ENCODE results near the gene CRB1.
A peak's percentile ranks its signal among the peaks of the same experiment; 100 is the strongest.

The CRB1 gene

DNA sequence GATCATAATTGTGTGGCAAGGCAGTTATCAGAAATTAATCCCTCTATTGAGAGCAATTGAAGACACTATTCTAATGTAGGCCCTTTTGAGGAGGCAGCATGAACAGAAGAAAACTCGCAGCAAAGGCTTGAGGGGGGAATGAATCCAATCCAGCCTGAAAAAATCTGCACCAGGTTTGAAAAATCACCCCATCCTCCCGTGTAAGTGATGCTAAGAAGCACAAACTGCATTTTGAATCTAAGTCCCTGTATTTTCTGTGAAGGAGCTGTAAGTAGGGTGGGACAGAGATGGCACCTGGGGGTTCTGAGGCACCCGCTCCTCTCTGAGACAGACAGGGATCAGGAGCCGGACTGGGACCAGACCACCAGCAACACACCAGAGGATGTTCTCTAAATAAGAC, at the start of gene CRB1:
Gene CRB1, plus strand, starts transcription at position 241 of the 400 bp plus-strand sequence. CDS start 161 bp downstream, outside the sequence.
- peak; percentile 17 for DNase-seq

DNA sequence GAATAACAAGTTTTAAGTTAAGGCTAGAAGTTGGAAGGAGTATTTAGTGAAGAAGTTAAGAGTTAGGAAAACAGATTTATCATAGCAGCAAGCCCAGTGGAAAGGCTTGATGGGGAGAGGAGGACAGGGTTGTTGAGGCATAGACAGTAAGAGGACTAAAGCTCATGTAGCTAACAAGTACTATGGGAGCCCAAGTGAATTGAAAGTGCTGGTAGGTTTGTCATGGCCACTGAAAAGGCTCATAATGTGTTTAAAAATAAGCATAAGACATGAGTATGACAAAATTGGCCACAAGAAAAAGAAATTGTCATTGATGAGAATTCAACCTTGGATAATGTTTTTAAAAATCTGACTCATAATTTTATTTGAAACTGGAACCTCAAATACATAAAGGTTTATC, 49.2 kb upstream of the CRB1 start:
- DNase-seq: no peak

DNA sequence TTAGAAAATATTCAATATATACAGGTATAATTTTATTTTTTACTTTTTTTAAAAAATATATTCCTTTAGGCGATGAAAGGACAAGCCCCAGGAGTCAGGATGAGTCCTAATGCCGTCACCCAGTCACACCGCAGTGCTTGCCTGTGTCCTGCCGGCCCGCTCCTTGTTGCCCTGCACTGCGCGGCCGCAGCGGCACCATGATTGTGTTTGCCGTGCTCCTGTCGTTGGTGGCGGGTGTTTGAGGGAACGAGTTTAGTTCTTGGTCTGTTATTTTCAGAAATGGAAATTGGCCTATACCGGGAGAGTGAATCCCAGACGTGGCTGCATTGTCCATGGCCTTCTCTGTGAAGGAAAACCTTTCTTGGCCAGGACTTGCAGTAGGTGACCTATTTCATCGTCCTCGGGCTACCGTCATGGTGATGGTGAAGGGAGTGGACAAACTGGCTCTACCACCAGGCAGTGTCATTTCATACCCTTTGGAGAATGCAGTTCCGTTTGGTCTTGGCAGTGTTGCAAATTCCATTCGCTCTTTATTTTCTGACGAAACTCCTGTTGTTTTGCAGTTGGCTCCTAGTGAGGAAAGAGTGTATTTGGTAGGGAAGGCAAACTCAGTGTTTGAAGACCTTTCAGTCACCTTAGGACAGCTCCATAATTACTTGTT, 45.9 kb upstream of the CRB1 start:
- no peak for DNase-seq

DNA sequence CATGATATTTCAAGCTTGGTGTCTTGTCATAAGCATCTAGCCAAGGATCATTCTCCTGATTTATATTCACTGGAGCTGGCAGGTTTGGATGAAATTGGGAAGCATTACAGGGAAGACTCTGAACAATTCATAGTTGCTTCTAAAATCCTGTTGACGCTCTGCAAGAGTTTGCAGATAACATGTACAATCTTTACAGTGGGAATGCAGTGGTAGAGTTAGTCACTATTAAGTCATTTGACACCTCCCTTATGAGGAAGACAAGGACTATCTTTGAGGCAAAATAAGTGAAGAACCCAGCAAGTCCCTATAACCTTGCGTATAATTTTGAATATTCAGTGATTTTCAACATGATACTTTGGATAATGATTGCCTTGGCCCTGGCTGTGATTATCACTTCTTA, 45.3 kb upstream of the CRB1 start:
- DNase-seq: peak; percentile 5

DNA sequence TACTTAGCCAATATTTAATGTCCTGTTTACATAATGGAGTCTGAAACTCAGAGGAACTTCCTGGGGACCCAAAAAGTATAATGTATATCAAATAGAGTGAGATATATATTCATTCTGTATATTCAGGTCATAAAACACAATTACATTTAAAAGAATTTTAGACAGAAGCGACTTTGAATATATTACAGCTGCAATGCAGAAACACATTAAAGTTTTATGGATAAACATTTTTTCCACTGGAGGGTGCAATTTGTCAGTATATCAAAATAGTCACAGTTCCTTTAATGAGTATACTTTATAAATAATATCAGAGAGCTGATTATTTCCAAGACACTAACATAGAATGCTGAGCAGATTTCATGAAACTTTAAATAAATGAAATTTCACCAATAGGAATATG, 43.9 kb upstream of the CRB1 start:
- peak; percentile 5 for DNase-seq

DNA sequence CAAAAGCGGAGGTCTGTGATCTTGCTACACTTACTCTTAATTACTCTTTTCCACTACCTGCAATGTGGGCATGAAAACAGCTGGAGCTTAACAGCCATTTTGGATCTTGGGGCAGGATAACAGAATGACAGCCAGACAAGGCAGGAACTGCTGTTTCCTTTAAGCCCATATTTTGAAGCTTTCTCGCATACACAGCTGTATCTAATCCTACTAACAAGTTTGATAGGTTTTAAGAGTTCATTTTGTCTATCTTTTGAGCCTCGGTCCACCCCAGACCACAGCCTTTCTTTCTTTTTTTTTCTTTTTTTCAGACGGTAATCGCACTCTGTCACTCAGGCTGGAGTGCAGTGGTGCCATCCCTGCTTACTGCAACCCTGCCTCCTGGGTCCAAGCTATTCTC, 42.4 kb upstream of the CRB1 start:
- no peak for DNase-seq

DNA sequence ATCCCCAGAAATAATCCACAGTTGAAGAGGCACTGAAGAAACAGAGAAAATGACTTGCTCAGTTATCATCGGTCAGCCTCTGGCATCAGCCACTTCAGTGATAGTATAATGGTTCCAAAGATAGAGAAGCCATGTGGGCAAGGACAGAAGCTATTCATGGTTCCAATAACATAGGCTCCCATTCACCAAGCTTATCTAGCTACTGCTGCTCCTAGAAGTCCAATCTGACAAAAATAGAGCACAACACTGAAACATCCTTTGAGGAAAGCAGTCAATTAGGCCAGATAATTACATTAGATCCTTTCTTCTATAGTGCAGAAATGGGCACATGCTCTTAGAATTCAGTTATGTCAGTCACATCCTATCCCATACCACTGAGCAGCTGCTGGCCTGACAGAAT, 33.5 kb upstream of the CRB1 start:
- no peak for DNase-seq

DNA sequence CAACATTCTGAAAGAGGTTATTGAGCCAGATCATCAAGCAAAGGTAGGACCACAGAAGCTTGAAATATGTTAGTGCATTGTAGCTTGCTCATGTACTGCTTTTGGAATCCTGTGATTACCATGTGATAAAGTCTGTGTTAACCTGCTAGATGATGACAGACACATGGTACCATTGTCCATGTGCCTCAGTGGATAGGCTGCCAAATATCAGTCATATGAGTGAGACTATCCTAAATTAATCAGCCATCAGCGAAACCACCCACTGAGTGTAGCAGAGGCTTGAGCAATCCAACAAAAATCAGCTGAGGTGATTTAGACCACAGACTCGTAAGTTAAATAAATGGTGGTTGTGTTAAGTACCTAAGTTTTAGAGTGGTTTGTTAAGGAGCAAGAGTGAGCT, 32.7 kb upstream of the CRB1 start:
- no peak for DNase-seq

DNA sequence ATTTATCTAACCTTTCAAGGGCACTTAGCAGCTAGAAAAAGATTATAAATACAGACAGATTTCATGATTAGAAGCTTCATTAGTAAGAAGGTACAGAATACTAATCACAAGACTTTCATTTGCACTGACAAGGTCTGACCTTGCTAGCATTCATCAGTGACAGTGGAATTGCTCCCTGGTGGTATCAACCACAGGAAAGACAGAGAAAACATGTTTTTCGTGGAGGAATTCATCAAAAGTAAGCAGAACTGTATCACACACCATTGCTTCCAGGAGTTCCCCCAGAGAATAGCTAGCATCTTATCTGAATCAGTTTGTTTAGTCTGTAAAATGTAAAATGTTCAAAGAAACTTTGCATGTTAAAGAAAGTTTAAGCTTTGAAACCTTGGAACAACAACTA, 20.6 kb upstream of the CRB1 start:
- no peak for DNase-seq

DNA sequence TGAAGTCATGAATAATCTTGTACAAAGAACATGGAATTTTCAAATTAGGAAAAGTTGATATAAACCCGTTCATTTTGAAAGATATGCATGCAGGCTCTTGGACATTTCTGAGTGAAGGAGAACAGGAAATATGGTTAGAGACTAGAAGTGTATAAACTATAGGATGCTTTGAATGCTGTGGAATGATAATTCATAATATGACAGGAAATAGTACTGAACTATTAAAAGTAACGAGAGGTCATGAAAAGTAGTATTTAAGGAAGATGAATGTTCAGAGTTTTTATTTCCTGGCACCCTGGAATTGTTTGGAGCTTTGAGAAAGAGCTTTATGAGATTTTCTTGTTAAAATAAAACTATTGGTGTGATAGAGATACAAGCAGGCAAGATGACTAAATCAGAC, 18.7 kb upstream of the CRB1 start:
- peak; percentile 2 for DNase-seq

DNA sequence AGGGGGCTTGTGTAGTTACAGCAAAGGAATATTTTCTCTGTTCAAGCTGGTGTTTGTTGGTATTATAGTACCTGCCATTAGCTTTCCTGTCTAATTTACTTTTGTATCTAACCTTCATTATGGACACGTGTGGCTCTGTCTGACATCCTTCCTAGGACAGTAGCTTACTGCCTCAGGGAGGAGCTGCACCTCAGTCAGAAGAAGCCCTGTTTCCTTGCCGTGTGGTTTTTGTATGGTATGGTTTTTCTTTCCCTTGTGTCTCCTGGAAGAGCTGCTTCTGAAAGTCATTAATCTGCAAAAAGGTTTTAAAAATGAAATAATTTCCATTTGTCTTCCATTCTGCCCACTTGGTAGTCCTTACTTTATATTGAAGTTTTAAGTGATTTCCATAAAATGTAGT, 17.4 kb upstream of the CRB1 start:
- no peak for DNase-seq

DNA sequence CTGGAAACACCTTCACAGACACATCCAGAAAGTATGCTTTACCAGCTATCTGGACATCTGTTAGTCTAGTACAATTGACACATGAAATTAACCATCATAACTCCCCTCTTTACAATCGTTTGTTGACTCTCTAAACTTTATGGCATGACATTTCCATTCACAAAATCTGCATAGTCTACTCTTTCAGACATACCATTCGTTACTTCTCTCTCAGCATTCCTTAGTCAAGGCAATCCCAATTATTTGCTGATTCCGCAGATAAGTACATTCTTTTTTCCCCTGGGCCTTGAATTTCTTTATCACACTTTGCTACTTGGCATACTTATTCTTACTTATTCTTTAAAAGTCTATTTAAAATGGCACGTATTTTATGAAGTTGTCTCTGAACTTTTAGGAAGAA, 15.1 kb upstream of the CRB1 start:
- no peak for DNase-seq

DNA sequence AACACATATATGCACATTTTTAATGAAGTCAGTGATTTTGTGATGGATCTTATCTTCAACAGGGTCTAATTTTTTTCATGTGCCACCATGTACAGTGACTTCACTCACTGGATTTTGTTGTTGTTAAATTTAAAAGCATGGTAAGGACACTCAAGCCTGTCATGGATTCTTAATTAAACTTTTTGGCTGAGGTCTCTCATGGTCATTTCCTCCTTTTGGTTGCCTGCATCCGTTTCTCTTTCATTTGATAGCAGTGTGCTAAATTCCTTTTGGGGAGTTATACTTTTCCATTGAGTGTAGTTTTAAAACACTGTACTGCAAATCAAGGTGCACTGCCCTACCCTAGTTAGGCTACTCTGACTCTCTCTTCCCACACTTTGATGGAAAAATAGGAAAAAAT, 13.2 kb upstream of the CRB1 start:
- DNase-seq: no peak

DNA sequence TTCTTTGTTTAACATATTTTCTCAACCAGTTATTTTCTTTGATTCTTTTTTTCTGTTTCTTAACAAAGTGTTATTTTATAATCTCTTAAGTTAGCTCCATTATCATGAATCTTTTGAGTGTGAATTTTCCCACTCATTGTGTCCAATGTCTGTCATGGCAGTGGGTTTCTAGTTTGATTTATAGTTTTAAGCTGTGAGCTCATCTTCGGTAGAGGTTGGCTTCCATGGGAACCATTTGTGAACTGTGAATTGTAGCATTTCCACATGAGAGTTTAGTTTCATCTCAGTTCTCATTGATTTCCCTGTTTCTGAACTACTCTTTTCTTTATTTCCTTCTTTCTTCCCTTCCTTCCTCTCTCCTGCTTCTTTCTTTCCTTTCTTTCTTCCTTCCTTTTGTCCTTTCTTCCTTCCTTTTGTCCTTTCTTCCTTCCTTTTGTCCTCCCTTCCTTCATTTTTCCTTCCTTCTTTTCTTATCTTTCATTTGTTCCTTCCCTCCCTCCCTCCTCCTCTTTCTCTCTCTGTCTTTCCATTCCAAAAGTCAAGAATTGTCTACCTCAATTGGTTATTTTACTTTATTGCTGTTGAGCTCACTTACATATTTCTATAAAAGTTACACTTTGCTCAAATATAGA, 3.0 kb upstream of the CRB1 start:
- no peak for DNase-seq

DNA sequence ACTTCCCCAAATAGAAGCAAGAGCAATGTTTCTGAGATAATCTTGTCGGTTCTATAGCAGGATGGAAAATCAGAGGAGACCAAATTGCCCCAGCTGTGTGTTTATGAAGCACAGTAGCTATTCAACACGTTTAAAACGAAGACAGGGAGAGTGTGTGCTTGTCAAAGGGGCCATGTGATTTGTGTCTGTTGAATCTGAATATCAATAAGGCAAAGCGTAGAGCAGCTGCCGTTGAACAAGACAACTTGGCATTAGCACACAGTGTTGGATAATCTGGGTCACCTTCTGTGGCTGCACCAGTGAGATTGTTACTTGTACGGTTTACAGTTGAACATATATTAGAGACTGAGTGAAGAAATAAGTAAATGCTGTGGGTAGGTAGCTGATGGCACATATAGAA, 1.0 kb downstream of the CRB1 start:
- DNase-seq: no peak

DNA sequence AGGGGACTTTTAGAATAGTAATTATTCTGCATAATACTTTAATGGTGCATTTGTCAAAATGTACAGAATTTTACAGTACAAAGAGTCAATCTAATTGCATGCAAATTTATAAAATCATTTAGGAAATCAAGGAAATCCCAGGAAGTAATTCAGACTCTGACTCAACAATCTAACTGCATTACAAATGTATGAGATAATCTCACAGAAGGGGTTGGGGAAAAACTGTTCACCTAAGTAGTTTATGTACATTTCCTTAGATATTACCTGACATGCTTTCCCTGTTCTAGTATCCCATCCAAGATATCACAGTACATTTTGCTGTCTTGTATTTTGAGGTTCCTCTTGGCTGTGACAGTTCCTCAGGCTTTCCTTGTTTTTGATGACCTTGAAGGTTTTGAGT, 4.7 kb downstream of the CRB1 start:
- no peak for DNase-seq

DNA sequence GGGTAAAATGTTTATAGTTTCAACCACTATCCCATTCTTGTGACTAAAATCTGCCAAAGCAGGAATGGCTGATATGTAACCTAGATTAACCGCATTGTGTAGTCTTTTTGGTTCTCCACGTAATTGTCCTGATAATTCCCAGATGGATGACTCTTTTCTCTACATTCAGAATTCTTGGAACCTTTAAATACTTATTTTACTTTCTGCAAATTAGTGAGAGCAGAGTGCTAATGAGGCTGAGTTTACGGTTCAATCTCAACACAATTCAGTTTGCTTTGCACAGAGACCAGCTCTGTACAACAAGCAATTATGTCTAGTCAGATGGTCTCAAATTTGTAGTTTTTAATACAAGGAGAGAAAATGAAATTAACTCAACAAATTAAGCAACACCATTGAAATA, 9.1 kb downstream of the CRB1 start:
- no peak for DNase-seq

DNA sequence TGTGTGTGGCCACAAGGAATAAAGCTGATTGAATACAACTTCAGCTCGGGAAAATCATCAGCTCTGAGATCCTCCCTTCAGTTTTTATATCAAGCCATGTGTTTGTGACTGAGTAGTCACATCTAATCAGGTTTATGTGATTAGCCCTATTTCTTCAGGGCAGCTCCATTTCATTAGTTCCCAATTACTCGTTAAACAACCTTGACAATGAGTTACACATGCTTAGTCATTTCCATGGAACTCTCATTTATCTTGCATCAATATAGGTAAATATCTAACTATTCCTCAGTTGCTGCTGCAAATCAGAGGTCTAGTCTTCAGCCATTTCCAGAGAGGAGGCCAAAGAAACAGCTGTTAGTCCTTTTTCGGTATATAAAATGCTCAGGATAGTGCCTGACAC, 16.3 kb downstream of the CRB1 start:
- DNase-seq: no peak

DNA sequence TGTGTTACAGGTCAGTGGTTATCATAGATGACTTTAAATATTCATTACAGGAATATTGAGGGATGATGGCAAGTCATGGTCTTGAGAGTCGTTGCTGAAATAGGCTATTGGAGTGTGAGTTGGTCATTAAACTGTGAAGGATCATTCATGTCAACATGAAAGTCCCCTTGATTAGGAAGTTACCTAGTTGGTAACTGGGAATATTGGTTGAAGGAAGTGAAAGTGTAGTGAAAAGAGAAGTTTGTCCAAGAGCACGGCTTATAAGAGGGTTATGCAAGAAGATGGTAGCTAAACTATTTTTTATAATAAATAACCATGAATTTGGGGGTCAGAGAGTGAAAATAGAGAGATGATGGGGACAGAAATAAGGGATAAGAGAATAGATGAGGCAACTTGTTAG, 16.9 kb downstream of the CRB1 start:
- no peak for DNase-seq

DNA sequence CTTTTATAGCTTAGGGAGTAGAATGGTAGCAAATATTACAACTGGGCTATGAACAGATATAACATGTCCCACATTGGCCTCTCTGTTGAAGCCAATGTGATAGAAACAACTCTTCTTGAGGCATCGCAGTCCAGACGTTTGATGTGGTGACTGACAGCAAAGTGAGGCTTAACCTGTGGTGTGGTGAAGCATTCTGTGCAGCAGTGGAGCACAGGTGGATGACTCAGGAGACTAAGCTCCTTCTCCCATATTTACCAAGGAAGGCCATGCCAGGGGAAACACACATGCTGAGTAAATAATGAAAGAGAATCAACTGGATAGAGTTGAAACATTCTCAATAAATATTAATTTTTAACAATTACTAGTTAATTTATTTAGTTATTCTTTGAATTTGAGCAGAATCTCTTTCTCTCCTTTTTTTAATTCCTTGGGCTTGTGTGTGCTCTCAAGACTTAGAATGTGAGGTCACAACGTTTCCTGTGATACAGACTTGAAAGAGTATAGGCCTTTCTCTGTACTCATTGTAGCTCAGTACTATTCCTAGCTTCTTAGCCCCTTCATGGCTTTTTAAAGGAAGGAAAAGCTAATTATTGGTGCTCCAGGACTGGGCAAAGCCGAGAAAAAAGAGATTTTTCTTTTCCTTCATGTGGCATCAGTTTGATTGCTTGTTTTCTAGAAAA, 17.6 kb downstream of the CRB1 start:
- DNase-seq: no peak

DNA sequence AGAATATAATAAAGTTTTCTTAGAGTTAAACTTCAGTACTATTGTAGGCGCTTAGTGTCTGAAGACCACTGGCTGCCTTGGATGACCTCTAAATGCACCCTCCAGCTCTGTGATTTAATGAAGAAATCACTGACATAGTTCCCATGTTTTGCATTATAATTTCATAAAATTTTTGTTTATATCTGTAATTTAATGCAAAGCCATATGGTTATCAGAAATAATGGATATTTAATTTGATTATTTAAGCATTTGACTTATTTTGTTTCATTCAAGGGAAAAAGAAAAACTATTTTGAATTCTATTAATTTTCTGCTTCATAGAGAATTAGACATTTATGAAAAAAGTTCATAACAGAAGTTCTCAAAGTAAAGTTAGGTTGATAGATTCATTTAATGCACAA, 18.6 kb downstream of the CRB1 start:
- no peak for DNase-seq

DNA sequence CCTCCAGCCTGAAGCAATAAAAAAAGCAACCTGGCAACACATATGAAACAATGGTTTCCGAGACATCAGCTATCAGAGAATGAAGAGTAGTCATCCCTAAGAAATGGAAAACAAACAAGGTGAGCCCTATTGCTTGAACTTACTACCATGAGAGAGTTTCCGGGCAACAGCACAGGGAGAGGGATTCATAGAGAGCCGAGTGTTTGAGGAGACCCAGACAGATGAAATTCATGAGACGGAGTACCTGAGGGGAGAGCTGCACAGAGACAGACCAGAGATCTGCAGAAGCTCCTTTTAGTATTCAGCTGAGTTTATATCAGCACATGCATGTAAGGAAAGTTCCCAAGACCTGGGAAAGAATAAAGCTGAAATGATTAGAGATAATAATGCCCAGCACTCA, 19.8 kb downstream of the CRB1 start:
- no peak for DNase-seq

DNA sequence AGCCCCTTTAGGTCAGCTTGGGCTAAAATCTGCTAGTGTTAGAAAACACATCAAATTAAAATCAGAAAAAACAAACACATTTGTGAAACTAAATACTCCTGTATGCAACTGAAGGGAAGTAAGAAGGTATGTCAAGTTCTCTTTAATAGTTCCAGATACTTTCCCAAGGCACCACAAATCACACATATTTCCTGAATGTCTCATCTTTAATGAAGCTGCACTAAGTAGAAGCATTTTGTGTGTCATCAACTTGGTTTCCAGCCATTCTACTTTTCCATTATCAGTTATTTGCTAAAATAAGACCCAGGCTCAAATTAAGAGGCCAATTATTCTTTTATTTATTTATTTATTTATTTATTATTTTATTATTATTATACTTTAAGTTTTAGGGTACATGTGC, 34.7 kb downstream of the CRB1 start:
- peak; percentile 74 for DNase-seq

DNA sequence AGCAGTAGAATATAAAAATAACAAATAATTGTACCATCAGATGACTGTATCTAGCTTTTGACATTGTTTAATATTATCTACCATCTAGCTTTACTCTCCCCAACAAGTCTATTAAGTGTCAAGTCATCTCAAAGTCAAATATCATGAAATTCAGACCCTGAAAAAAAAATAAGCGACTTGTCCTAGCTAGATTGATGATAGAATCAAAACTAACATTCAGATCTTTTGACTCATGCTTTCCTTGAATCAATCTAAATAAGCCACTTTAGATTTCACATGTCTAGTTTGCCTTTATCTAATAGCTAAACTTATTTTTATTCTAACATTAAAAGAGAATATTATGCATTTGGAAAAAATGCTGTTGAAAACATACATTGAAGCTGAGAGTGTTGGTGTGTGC, 35.4 kb downstream of the CRB1 start:
- no peak for DNase-seq

All from fibroblast of skin of right quadriceps (primary cell).